ENCODE data around the gene MAP3K13.

GRCh38 chr3:185416513-185416912 is 53.6 kb downstream of the MAP3K13 start:
- TF ChIP-seq CTCF (IDR thresholded peaks at IDR 0.05), result no peak
- no peak for TF ChIP-seq ATF3 (CRISPR knock-in tag; conservative IDR thresholded peaks at IDR 0.05)
- TF ChIP-seq ZNF416 (CRISPR knock-in tag; IDR thresholded peaks at IDR 0.05), result no peak
- TF ChIP-seq CREB1 (CRISPR knock-in tag; IDR thresholded peaks at IDR 0.05), result no peak
- no peak for TF ChIP-seq ATF6 (CRISPR knock-in tag; IDR thresholded peaks at IDR 0.05)
- TF ChIP-seq ZNF121 (CRISPR knock-in tag; IDR thresholded peaks at IDR 0.05), result no peak
- TF ChIP-seq FOXP4 (CRISPR knock-in tag; IDR thresholded peaks at IDR 0.05), result no peak
- TF ChIP-seq NFYB (CRISPR knock-in tag; conservative IDR thresholded peaks at IDR 0.05; ENCODE audit: low read depth), result no peak
- TF ChIP-seq ZNF263 (CRISPR knock-in tag; IDR thresholded peaks at IDR 0.05; ENCODE audit: low read depth), result no peak
- TF ChIP-seq MLX (CRISPR knock-in tag; IDR thresholded peaks at IDR 0.05), result no peak

All from WTC11 (cell line).